ENCODE data around the gene SPTBN1. TPM values are rescaled to one million over a fixed set of nuclear protein-coding genes. Genes with fewer than 3 reads are reported as not detected.
A peak's percentile ranks its signal among the peaks of the same experiment; 100 is the strongest.

The SPTBN1 gene
- total RNA-seq, 4 donors from 2014 or later, result 171 to 293 (median 247) TPM

DNA sequence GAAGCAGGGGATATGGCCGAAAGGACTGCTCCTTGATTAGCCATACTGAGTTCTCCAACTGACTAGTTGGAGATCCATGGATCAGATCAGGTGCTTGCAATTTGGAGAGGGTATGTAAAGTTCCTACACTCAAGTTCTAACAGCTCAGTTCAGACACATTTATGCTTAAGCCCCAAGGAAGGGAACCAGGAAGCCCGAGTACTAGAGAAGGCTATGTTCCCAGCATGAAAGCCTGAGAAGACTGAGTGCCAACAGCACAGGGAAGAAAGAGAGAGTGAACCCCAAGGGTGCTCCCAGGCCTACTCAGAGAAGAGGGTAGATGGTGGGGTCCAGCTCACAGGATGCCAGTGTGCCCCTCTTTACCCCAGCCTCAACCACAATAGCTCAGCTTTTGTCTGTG, 16.1 kb upstream of the SPTBN1 start:
- H3K36me3 ChIP-seq, result no peaks in the 10 kb centered on the region
- H3K4me1 ChIP-seq, result no peaks in the 10 kb centered on the region
- H3K27me3 ChIP-seq, result no peaks in the 10 kb centered on the region
- DNase-seq, result no peak
- H3K4me3 ChIP-seq, result no peak overlapping the region
- H3K27ac ChIP-seq, result no peak overlapping the region
- H3K9me3 ChIP-seq, result no peaks in the 10 kb centered on the region
- TF ChIP-seq POLR2A (IDR thresholded peaks at IDR 0.05), result no peak
- TF ChIP-seq, protein P1, sequence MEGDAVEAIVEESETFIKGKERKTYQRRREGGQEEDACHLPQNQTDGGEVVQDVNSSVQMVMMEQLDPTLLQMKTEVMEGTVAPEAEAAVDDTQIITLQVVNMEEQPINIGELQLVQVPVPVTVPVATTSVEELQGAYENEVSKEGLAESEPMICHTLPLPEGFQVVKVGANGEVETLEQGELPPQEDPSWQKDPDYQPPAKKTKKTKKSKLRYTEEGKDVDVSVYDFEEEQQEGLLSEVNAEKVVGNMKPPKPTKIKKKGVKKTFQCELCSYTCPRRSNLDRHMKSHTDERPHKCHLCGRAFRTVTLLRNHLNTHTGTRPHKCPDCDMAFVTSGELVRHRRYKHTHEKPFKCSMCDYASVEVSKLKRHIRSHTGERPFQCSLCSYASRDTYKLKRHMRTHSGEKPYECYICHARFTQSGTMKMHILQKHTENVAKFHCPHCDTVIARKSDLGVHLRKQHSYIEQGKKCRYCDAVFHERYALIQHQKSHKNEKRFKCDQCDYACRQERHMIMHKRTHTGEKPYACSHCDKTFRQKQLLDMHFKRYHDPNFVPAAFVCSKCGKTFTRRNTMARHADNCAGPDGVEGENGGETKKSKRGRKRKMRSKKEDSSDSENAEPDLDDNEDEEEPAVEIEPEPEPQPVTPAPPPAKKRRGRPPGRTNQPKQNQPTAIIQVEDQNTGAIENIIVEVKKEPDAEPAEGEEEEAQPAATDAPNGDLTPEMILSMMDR (IDR thresholded peaks at IDR 0.05), result no peak

DNA sequence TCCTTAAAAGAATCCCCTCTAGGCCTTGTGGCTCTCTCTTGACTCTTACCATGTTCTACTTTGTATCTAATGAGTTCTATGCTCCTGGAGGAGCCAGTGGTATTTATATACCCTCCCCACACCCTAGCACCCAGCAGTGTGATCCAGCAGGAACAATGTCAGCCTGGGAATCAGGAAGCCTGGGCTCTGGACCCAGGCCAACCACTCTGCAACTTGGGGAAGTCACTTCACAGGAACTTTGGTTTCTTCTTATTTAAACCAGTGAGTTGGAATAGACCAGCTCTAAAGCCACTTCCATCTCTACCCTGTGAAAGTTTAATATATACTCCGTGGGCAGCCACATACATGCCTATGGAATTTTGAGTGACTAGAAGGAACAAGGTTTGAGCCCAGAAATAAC, 11.6 kb upstream of the SPTBN1 start:
- H3K4me3 ChIP-seq, result no peak overlapping the region
- no peaks in the 10 kb centered on the region for H3K36me3 ChIP-seq
- no peak for DNase-seq
- no peak for TF ChIP-seq POLR2A (IDR thresholded peaks at IDR 0.05)
- TF ChIP-seq, protein P1 (IDR thresholded peaks at IDR 0.05), result no peak
- no peaks in the 10 kb centered on the region for H3K27me3 ChIP-seq
- no peak overlapping the region for H3K27ac ChIP-seq
- no peaks in the 10 kb centered on the region for H3K4me1 ChIP-seq
- H3K9me3 ChIP-seq, result no peaks in the 10 kb centered on the region

DNA sequence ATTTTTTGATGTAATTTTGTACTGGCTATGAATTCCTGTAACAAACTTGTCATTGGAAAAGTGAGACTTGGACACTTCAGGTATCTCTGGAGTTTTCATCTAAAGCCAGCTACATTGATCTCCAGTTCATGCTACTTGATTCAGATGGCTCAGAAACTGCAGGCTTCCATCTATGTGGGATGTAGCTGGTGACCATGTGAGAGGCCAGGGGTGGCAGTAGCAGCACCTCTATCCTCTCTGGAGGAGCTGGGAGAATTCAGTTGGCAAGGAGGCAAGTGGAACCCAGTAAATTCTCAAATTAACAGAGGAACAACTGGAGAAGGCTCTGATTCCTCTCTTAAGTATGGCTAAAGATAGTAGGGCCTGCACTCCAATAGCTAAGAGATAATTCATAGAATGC, 10.0 kb upstream of the SPTBN1 start:
- Histone ChIP-seq H3K27ac (no peak overlapping the region), H3K9me3 (no peaks in the 10 kb centered on the region), H3K36me3 (no peaks in the 10 kb centered on the region), H3K4me1 (no peaks in the 10 kb centered on the region), H3K27me3 (no peaks in the 10 kb centered on the region), H3K4me3 (no peak overlapping the region)
- TF ChIP-seq, protein P1 (IDR thresholded peaks at IDR 0.05), result no peak
- no peak for TF ChIP-seq POLR2A (IDR thresholded peaks at IDR 0.05)
- DNase-seq, result no peak

DNA sequence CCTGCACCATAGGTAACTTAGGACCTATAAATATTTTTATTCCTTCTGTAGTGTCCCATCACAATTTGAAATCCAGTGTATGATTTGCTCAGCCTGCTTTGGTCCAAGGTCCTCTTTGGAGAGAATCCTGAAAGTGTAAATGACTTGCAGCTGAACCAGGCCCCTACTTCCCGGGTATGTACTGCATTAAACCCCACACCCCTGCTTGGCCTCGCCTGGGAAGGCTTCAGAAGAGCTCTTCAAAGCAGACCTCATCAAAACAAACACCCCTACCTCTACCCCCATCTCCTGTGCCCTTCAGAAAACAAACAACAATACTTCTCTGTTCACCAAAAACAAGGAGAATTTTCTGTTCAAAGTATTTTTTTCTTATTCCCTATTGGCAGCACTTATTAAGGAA, 9.5 kb upstream of the SPTBN1 start:
- DNase-seq, result no peak
- H3K36me3 ChIP-seq, result no peaks in the 10 kb centered on the region
- H3K27me3 ChIP-seq, result no peaks in the 10 kb centered on the region
- H3K4me3 ChIP-seq, result no peak overlapping the region
- TF ChIP-seq POLR2A (IDR thresholded peaks at IDR 0.05), result no peak
- TF ChIP-seq, protein P1 (IDR thresholded peaks at IDR 0.05), result no peak
- no peak overlapping the region for H3K27ac ChIP-seq
- H3K4me1 ChIP-seq, result no peaks in the 10 kb centered on the region
- no peaks in the 10 kb centered on the region for H3K9me3 ChIP-seq

DNA sequence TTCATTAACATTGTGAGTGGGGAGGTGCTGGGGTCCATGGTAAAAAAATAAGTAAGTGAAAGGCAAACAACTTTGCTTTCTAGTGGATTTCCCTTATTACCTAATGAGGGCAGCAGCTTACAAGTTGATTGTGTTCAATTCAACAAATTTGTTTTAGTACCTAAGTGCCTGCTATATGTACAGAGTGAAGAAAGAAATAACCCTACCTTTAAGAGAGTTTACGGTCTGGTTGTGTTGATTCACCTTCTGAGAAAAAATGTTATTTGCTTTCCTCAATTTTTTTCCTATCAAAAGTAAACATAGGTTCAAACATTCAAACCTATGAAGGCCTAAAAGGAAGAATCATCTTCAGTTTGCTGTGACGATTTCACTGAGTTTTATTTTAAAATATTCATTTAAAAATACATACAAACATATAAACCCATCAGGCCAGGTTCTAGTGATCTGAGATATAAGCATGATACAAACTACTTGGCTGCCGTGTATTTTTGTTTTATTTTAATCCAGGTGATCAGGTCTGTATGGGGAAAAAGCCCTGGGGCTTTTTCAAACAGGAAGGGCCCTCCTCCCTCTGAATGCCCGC, 1.5 kb upstream of the SPTBN1 start:
- Histone ChIP-seq H3K27ac (peak overlapping the region in 3 of 4 donors; percentile 69 to 88 (median 87)), H3K4me3 (peak overlapping the region in 1 of 4 donors; percentile 69), H3K4me1 (peaks cover 0 to 23% (median 10%) of the 10 kb centered on the region in 4 donors)

More for the DNA sequence above, 1.5 kb upstream of the SPTBN1 start:
- TF ChIP-seq, protein P1 (IDR thresholded peaks at IDR 0.05), result no peak
- TF ChIP-seq POLR2A (IDR thresholded peaks at IDR 0.05), result no peak
- no peaks in the 10 kb centered on the region for H3K9me3 ChIP-seq
- no peak for DNase-seq
- no peaks in the 10 kb centered on the region for H3K36me3 ChIP-seq
- H3K27me3 ChIP-seq, result no peaks in the 10 kb centered on the region
